Mononuclear cell (primary cell): ENCODE data around the gene SEC14L1. TPM values are rescaled to one million over a fixed set of nuclear protein-coding genes. Genes with fewer than 3 reads are reported as not detected.

Experiments used
- H3K27me3 ChIP-seq: 2 replicates; pipeline ENCODE4 v1.6.0; 2011; ENCODE audit warnings: low read length, control low read depth; ENCODE audit not compliant: insufficient read depth
- H3K4me1 ChIP-seq: 2 replicates; pipeline ENCODE4 v1.5.1; 2011; ENCODE audit warnings: mild to moderate bottlenecking, low read length, control low read depth; ENCODE audit not compliant: insufficient read depth
- H3K4me3 ChIP-seq: 2 replicates; pipeline ENCODE4 v1.5.1; 2011; ENCODE audit warnings: mild to moderate bottlenecking, low read length, moderate library complexity
- H3K9me3 ChIP-seq: 2 replicates; pipeline ENCODE4 v1.5.1; 2011; ENCODE audit warnings: low read depth, mild to moderate bottlenecking, control low read depth, low read length
- total RNA-seq: library from RNA; depleted of rRNA; stranded (reverse); fragments of >200 nt; gene quantifications from one replicate; pipeline ENCODE4 v1.2.3, GENCODE V29; 2012

SEC14L1 gene
- total RNA-seq, 1 donor = 74.6 TPM

GRCh38 chr17:77203436-77203835 lies 62.7 kb downstream of the SEC14L1 start:
- Histone ChIP-seq H3K4me1 (peaks cover 10% of the 10 kb centered on the region), H3K9me3 (no peaks in the 10 kb centered on the region), H3K27me3 (no peaks in the 10 kb centered on the region)

DNA sequence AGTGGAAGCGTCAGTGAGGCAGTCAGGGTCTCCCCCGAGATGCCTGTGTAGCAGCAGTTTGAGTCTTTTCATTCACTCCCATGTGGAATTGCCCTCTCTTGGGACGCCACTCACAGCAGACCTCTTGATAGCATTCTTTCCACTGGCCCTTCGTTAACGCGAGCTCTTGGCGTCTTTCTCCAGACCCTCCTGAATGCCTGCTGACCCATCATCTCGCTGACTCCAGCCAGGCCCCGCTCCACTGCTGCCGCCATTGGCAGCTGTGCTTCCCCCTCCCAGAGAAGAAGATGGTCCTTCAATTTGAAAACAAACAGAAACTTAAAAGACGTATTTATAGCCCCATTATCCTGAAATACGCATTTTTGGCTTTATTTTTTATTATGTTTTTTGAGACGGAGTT lies 63.1 kb downstream of the SEC14L1 start:
- Histone ChIP-seq H3K9me3 (no peaks in the 10 kb centered on the region), H3K4me1 (peaks cover 10% of the 10 kb centered on the region), H3K4me3 (no peak overlapping the region), H3K27me3 (no peaks in the 10 kb centered on the region)

More at GRCh38 chr17:77203436-77203835, 62.7 kb downstream of the SEC14L1 start:
- no peak overlapping the region for H3K4me3 ChIP-seq

DNA sequence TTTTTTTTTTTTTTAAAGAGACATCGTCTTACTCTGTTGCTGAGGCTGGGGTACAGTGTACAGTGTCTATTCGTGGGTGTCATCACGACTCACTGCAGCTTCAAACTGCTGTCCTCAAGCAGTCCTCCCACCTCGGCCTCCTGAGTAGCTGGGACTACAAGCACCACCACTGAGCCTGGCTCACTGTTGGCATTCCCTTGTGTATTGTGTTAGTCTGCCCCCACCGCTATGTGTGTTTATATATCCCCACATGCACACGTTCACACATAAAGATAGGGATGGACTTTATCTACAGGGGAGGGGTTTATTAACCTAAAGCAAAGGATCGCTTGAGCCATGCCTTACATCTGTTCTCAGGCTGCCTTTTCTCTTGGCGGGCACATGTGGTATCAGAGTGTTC lies 63.8 kb downstream of the SEC14L1 start:
- Histone ChIP-seq H3K27me3 (no peaks in the 10 kb centered on the region), H3K9me3 (no peaks in the 10 kb centered on the region), H3K4me3 (no peak overlapping the region), H3K4me1 (peaks cover 10% of the 10 kb centered on the region)

GRCh38 chr17:77205396-77206125 lies 64.8 kb downstream of the SEC14L1 start:
- no peak overlapping the region for H3K4me3 ChIP-seq
- peaks cover 10% of the 10 kb centered on the region for H3K4me1 ChIP-seq
- no peaks in the 10 kb centered on the region for H3K9me3 ChIP-seq
- H3K27me3 ChIP-seq = no peaks in the 10 kb centered on the region

DNA sequence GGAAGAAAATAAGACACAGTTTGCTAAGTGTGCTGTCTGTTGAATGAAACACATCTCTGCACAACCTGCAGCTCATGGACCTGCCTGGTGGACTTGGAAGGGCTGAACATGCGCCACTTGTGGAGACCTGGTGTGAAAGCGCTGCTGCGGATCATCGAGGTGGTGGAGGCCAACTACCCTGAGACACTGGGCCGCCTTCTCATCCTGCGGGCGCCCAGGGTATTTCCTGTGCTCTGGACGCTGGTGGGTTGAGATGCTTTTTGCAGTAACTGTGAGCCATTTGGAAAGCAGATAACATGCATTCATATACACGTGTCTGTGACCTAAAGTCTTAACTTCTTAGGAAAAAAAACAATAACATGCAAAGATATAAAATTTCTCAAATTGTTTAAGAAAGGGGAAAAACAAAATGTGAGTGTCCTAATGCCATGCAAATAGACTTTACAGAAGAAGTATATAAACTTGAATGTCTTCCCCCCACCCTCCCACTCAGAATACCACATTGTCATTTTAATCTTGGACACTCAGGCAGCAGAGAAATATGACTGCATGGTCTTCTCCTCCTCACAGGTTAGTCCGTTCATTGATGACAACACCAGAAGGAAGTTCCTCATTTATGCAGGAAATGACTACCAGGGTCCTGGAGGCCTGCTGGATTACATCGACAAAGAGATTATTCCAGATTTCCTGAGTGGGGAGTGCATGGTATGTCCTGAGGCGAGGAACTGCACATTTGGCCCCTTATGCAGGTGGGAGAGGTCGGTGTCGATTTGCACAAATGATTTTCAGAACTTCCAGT lies 65.6 kb downstream of the SEC14L1 start:
- peaks cover 12% of the 10 kb centered on the region for H3K4me1 ChIP-seq
- H3K27me3 ChIP-seq = no peaks in the 10 kb centered on the region
- H3K4me3 ChIP-seq = no peak overlapping the region
- H3K9me3 ChIP-seq = no peaks in the 10 kb centered on the region

GRCh38 chr17:77207689-77208216 lies 67.0 kb downstream of the SEC14L1 start:
- no peak overlapping the region for H3K4me3 ChIP-seq
- peaks cover 26% of the 10 kb centered on the region for H3K4me1 ChIP-seq

DNA sequence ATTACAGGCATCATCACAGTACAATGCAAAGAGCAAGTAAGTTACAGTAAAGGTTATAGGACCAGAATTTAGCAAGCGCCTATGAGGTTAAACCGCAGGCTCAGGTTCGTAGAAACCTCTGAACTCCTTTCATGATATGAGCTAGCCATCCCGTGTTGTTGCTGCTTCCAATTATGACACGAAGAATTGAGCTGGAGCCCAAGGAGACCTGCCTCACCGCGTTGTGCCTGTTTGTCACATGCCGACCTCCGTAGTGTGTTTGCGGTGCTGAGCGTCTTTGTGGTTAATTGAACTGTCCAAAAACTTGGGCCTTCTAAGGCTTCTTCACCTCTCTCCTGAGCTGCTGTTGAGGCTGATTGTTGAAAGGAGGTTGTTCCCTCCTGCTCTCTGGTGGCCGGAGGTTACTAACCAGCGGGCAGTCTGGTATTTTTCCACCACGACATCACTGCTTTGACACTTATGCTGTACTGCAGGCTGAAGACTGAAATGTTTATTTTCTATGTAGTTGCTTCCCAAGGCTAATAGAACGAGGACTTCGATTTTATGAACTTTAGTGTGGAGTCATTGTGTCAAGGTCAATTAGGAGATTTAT lies 67.5 kb downstream of the SEC14L1 start:
- Histone ChIP-seq H3K27me3 (no peaks in the 10 kb centered on the region), H3K4me3 (no peak overlapping the region), H3K4me1 (peaks cover 31% of the 10 kb centered on the region), H3K9me3 (no peaks in the 10 kb centered on the region)

More at GRCh38 chr17:77207689-77208216, 67.0 kb downstream of the SEC14L1 start:
- no peaks in the 10 kb centered on the region for H3K27me3 ChIP-seq
- H3K9me3 ChIP-seq = no peaks in the 10 kb centered on the region

GRCh38 chr17:77208856-77209255 lies 68.1 kb downstream of the SEC14L1 start:
- Histone ChIP-seq H3K27me3 (no peaks in the 10 kb centered on the region), H3K4me3 (no peak overlapping the region), H3K9me3 (no peaks in the 10 kb centered on the region), H3K4me1 (peaks cover 31% of the 10 kb centered on the region)

DNA sequence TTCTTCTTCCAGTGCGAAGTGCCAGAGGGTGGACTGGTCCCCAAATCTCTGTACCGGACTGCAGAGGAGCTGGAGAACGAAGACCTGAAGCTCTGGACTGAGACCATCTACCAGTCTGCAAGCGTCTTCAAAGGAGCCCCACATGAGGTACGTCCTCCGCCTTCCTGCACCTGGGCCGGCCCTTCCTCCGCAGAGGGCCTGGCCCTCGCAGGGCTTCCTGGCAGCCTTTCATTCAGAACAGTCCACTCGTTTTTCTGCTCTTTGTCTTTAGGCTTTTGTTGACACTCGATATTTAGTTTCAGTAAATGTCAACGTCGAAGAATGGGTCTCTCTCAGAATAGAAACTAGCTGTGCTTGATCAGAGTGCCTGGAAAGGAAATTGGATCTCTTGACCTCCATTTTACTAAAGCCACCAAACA lies 68.6 kb downstream of the SEC14L1 start:
- Histone ChIP-seq H3K9me3 (no peaks in the 10 kb centered on the region), H3K27me3 (no peaks in the 10 kb centered on the region), H3K4me3 (no peak overlapping the region), H3K4me1 (peaks cover 31% of the 10 kb centered on the region)

- Histone ChIP-seq H3K27me3 (no peaks in the 10 kb centered on the region), H3K4me1 (peaks cover 31% of the 10 kb centered on the region), H3K4me3 (no peak overlapping the region)
Observed at GRCh38 chr17:77210331-77210730, 69.6 kb downstream of the SEC14L1 start.

DNA sequence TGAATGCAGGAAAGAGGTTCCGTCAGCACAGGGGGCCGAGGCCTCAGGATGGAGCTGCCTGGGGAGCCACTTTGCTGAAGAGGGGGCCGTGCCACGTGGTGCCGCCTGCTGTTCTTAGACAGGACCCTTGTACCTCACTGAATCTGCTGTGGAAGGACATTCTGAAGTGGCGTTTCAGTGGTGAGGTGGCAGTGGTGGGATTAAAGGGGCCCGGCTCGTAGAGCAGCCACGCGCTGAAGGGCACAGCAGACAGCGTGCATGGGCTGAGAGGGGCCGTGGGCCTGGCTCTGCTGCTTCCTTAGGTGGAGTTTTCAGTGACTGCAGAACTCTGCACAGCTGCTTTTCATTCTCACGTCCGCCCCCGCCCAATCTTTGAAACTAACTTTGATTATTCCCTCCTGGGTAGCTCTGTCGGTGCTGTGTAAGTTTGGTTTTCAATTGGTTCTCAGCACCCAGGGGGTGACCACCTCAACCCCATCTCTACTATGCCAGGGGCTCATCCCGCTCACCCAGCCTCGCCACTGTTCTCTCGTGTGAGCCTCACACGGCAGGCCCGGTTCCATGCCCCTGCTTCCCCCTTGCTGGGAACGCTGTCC lies 70.3 kb downstream of the SEC14L1 start:
- Histone ChIP-seq H3K4me3 (no peak overlapping the region), H3K27me3 (no peaks in the 10 kb centered on the region), H3K9me3 (no peaks in the 10 kb centered on the region), H3K4me1 (peaks cover 30% of the 10 kb centered on the region)

More at GRCh38 chr17:77210331-77210730, 69.6 kb downstream of the SEC14L1 start:
- no peaks in the 10 kb centered on the region for H3K9me3 ChIP-seq

DNA sequence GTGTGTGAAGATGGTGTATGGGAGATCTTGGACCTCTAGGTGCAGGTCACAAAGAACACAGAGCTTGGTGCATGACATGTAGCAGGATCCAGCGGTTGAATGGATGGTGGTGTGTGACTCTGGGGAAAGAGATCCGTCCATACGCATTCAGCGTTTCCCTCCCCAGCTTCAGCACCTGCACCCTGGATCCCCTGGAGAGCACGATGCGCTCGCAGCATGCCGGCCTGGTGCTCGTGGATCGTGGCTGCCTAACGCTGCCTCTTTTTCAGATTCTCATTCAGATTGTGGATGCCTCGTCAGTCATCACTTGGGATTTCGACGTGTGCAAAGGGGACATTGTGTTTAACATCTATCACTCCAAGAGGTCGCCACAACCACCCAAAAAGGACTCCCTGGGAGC lies 70.9 kb downstream of the SEC14L1 start:
- Histone ChIP-seq H3K9me3 (no peaks in the 10 kb centered on the region), H3K27me3 (no peaks in the 10 kb centered on the region), H3K4me1 (peaks cover 23% of the 10 kb centered on the region), H3K4me3 (no peak overlapping the region)

DNA sequence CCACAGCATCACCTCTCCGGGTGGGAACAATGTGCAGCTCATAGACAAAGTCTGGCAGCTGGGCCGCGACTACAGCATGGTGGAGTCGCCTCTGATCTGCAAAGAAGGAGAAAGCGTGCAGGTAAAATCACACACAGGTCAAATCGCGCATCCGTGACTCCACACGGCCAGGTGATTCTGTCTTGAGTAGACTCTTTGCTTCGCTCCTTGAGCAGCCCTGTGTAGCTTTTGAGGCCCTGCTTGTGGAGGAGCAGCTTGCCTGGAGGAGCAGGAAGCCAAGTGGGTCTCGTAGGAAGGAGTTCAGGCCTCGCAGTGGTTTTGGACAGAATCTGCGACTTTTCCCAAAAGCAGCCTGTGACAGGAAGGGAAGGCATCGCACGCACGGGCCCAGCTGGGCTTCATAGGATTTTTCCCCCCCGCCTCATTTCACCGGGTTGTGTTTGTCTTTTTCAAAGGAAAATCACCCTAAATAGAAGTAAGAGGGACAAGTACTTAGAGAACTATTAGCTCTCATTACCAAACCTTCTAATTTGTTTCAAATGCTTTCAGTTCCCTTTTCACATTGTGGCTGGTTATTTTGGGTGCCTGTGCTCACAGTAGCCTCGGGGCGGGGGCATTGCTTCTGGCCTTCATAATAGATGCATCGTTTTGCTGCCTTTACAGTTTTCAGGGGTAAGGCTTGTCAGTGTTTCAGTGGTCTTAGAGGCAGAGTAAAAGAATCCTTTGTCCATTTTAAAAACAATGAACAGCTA lies 71.5 kb downstream of the SEC14L1 start:
- H3K4me3 ChIP-seq = no peak overlapping the region
- no peaks in the 10 kb centered on the region for H3K9me3 ChIP-seq
- H3K27me3 ChIP-seq = no peaks in the 10 kb centered on the region
- H3K4me1 ChIP-seq = peaks cover 21% of the 10 kb centered on the region
